C4-2B (cell line): Measurements from ENCODE around the gene GJB5.
"Not testable (repeated sequence)": the region's sequence is repeated elsewhere in the genome, so short reads cannot be mapped to it uniquely, and the experiment has no call there.

ENCODE experiments used
- H3K27ac ChIP-seq: fragments of 450-650 bp; 2 replicates; pipeline ENCODE4 v1.5.1; 2017
- CTCF ChIP-seq: fragments of 450-650 bp; conservative IDR thresholded peaks from 2 replicates; pipeline ENCODE4 v1.5.1; 2017; ENCODE audit warnings: mild to moderate bottlenecking
- ZFX ChIP-seq: fragments of 450-650 bp; IDR thresholded peaks from 2 replicates; pipeline ENCODE4 v1.6.1; 2017

The GJB5 gene

GRCh38 chr1:34736692-34737091, 18.2 kb upstream of the GJB5 start:
- H3K27ac ChIP-seq: no peak overlapping the region
- TF ChIP-seq CTCF (no peak), ZFX (no peak)

GRCh38 chr1:34737236-34737635, 17.6 kb upstream of the GJB5 start:
- not testable (repeated sequence) for H3K27ac ChIP-seq

- no peak overlapping the region for H3K27ac ChIP-seq
- TF ChIP-seq CTCF: no peak
- no peak for TF ChIP-seq ZFX
Measured at GRCh38 chr1:34739613-34740012, 15.2 kb upstream of the GJB5 start.

- TF ChIP-seq ZFX (no peak), CTCF (no peak)
- no peak overlapping the region for H3K27ac ChIP-seq
Measured at GRCh38 chr1:34740161-34740868, 14.5 kb upstream of the GJB5 start.

GRCh38 chr1:34742667-34743270, 12.1 kb upstream of the GJB5 start:
- H3K27ac ChIP-seq: no peak overlapping the region
- TF ChIP-seq ZFX: no peak
- TF ChIP-seq CTCF: peak; percentile 98

GRCh38 chr1:34743775-34744174, 11.1 kb upstream of the GJB5 start:
- TF ChIP-seq CTCF (no peak), ZFX (no peak)
- H3K27ac ChIP-seq: no peak overlapping the region

GRCh38 chr1:34744851-34745250, 10.0 kb upstream of the GJB5 start:
- no peak overlapping the region for H3K27ac ChIP-seq
- TF ChIP-seq CTCF (no peak), ZFX (no peak)

- H3K27ac ChIP-seq: no peak overlapping the region
- no peak for TF ChIP-seq ZFX
- TF ChIP-seq CTCF: no peak
Measured at GRCh38 chr1:34745666-34746065, 9.2 kb upstream of the GJB5 start.
